Fibroblast of lung (primary cell): Measurements from ENCODE around the gene PGAP2. TPM values are rescaled to one million over a fixed set of nuclear protein-coding genes. Genes with fewer than 3 reads are reported as not detected.

Source experiments
- polyA plus RNA-seq, 2 donors: library from polyadenylated mRNA; depleted of rRNA in 1 of 2; stranded (reverse) in 1 of 2; unstranded in 1 of 2; fragments of >200 nt; gene quantifications; 2 replicates each; pipeline ENCODE4 v1.2.1, GENCODE V29; 2011 to 2012; ENCODE audit warnings: missing spikeins in 1 of 2
- total RNA-seq: library from RNA; depleted of rRNA; stranded (reverse); fragments of >200 nt; gene quantifications from 2 replicates; pipeline ENCODE4 v1.2.1, GENCODE V29; 2014

PGAP2 gene
- total and polyA plus RNA-seq, 2 donors (not counting 1 experiment from before 2014, with no cell fraction given), result 12.4 to 12.8 TPM

Other genes starting within 250 kb of the PGAP2 start
- gene ART5, start 166.6 kb upstream of the PGAP2 start, total RNA-seq, result 0.50 and 0.77 TPM in 2 replicates
- 0.15 TPM in 1 of 2 replicates, not detected in the other for gene ART5, start 166.6 kb upstream of the PGAP2 start, polyA plus RNA-seq
- gene ART1, start 163.4 kb upstream of the PGAP2 start, total RNA-seq, result not detected in 2 replicates
- gene ART1, start 163.4 kb upstream of the PGAP2 start, polyA plus RNA-seq, result not detected in 2 replicates
- 0.50 and 0.51 TPM in 2 replicates for gene CHRNA10, start 137.2 kb upstream of the PGAP2 start, total RNA-seq
- 0.16 and 0.23 TPM in 2 replicates for gene CHRNA10, start 137.2 kb upstream of the PGAP2 start, polyA plus RNA-seq
- gene NUP98, start 11.0 kb upstream of the PGAP2 start, total RNA-seq, result 88.1 and 99.6 TPM in 2 replicates
- gene NUP98, start 11.0 kb upstream of the PGAP2 start, polyA plus RNA-seq, result 60.6 and 95.1 TPM in 2 replicates
- gene RHOG, start 32.4 kb downstream of the PGAP2 start, total RNA-seq, result 6.2 and 10.9 TPM in 2 replicates
- gene RHOG, start 32.4 kb downstream of the PGAP2 start, polyA plus RNA-seq, result 53.1 and 61.8 TPM in 2 replicates
- 25.7 and 44.6 TPM in 2 replicates for gene STIM1, start 47.1 kb downstream of the PGAP2 start, total RNA-seq
- 24.6 and 38.1 TPM in 2 replicates for gene STIM1, start 47.1 kb downstream of the PGAP2 start, polyA plus RNA-seq